T-helper 1 cell (primary cell): Measurements from ENCODE around the gene CAPN2.
A peak's percentile ranks its signal among the peaks of the same experiment; 100 is the strongest.
"Not testable (repeated sequence)": the region's sequence is repeated elsewhere in the genome, so short reads cannot be mapped to it uniquely, and the experiment has no call there.

Experiments used
- DNase-seq, 5 donors: peaks; one replicate each; pipeline ENCODE4 v3.0.0-alpha.2; 2012 to 2020

Gene CAPN2

GRCh38 chr1:223717123-223717522, 4.8 kb downstream of the CAPN2 start:
- no peak for DNase-seq

- peak in 1 of 5 donors; percentile 43 for DNase-seq
These were observed 5.5 kb downstream of the CAPN2 start for GRCh38 chr1:223717695-223718363.

GRCh38 chr1:223718850-223719249, 6.5 kb downstream of the CAPN2 start:
- no peak for DNase-seq

GRCh38 chr1:223720971-223721591, 8.7 kb downstream of the CAPN2 start:
- DNase-seq: no peak

- DNase-seq: no peak
These were observed 9.6 kb downstream of the CAPN2 start for GRCh38 chr1:223721658-223722607.

- no peak for DNase-seq
These were observed 11.1 kb downstream of the CAPN2 start for GRCh38 chr1:223723351-223723904.

- DNase-seq: no peak
These were observed 12.0 kb downstream of the CAPN2 start for GRCh38 chr1:223724376-223724775.

GRCh38 chr1:223725578-223725977, 13.2 kb downstream of the CAPN2 start:
- DNase-seq: no peak

- DNase-seq: peak; percentile 62 to 88 (median 78)
These were observed 14.2 kb downstream of the CAPN2 start for GRCh38 chr1:223726380-223727001.

- no peak for DNase-seq
These were observed 15.2 kb downstream of the CAPN2 start for GRCh38 chr1:223727541-223727940.

GRCh38 chr1:223729906-223730305, 17.6 kb downstream of the CAPN2 start:
- DNase-seq: no peak

- no peak for DNase-seq
These were observed 18.3 kb downstream of the CAPN2 start for GRCh38 chr1:223730479-223731132.

GRCh38 chr1:223731133-223731770, 18.9 kb downstream of the CAPN2 start:
- DNase-seq: no peak

- DNase-seq: no peak
These were observed 20.9 kb downstream of the CAPN2 start for GRCh38 chr1:223732993-223733798.

GRCh38 chr1:223733898-223734852, 21.8 kb downstream of the CAPN2 start:
- DNase-seq: no peak

GRCh38 chr1:223736638-223737037, 24.3 kb downstream of the CAPN2 start:
- DNase-seq: not testable (repeated sequence)

- DNase-seq: no peak
These were observed 25.0 kb downstream of the CAPN2 start for GRCh38 chr1:223737342-223737741.

GRCh38 chr1:223738465-223739365, 26.4 kb downstream of the CAPN2 start:
- DNase-seq: no peak
